ENCODE data around the gene ANAPC1.
"Not testable (repeated sequence)": the region's sequence is repeated elsewhere in the genome, so short reads cannot be mapped to it uniquely, and the experiment has no call there.

Gene ANAPC1

GRCh38 chr2:111790633-111791032, 93.4 kb downstream of the ANAPC1 start:
- DNase-seq (ENCODE audit: low read depth, low spot score), result not testable (repeated sequence)

DNA sequence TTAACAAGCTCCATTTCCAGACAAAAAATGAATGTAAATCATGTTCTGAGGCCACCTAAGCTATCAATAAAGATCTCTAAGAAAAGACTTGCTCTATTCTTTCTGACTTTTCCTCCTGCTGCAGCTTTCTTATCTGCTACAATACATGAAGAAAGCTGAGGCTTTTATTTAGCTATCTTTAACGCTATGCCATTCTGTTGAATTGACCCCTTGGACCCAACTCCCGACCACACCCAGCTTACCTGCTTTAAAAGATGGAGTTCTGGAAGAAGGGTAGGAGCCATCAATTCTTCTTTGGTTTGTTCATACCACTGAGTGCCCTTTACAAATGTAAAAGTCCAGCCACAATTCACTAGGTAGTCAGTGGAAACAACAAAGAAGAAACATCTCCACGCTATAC, 99.9 kb downstream of the ANAPC1 start:
- DNase-seq (ENCODE audit: low read depth, low spot score), result not testable (repeated sequence)

- not testable (repeated sequence) for DNase-seq (ENCODE audit: low read depth, low spot score)
These were observed 101.8 kb downstream of the ANAPC1 start for GRCh38 chr2:111782195-111782594.

- DNase-seq (ENCODE audit: low read depth, low spot score), result not testable (repeated sequence)
These were observed 102.4 kb downstream of the ANAPC1 start for GRCh38 chr2:111781443-111782094.

DNA sequence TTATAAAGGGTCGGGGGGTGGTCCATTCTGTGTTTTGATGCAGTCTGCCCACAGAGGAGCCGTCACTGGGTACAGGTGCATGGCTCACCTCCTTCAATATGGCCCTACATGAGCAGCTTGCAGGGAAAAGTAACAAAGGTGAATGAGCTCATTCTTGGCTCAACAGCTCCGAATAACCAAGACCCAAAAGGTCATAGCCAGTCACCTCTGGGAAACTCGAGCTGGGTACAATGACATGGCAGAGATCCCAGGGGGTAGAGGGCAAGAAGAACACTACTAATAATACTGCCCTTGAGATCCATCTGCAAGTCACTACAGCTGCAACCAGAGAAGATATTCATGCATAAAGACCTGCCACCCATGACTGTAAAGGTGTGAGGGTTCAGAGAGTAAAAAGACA, 106.8 kb downstream of the ANAPC1 start:
- not testable (repeated sequence) for DNase-seq (ENCODE audit: low read depth, low spot score)

DNA sequence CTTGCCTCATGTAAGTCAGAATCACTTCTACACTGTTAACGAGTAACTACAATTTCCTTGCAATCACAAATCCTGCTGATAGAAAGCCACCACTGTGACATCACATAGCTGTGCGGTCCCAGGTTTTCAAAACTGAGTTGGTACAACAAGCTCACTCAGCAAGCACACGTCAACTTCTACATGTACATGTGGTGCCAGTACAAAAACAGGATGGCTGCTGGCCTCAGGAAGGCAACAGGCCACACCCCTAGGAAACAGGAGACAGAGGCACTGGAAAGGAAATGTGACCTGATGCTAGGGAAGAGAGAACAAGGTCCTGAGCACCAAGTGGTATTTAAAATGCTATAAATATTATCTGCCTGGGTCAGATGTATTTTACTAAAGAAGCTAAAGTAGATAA, 107.7 kb downstream of the ANAPC1 start:
- not testable (repeated sequence) for DNase-seq (ENCODE audit: low read depth, low spot score)

GRCh38 chr2:111772180-111772579, 111.8 kb downstream of the ANAPC1 start:
- not testable (repeated sequence) for DNase-seq (ENCODE audit: low read depth, low spot score)

DNA sequence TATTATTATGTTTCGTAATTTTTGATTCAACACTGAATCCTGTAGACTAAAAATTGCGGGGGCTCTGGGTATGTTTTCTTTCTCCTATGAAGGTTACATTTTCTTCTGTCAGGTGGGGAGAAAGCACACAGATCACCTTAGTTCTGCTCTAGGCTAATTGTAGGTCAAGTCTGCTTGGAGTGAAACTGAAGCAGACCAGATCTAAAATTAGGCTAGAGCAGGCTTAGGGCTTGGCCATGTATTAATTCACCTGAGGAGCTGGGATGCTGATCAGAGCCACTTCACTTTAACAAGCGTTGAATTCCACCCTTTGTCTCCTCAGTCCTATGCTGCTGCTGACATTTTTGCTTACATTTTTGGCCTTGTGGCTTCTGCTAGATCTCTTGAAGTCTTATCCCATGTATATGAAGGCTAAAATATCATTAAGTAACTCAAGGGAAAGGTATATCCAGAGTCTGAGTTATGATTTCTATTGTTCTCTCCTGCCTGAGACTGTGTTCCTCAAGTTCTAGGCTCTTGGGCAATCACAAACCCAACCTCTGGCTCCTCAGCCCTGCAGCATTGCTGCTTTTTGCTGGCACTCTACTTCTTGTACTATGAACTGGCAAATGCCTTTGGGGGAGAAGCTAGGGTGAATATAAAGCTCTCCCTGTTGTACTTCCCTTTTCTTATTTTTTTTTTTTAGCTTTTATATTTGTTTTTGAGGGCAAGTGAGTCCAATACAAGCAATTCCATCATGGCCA, 112.9 kb downstream of the ANAPC1 start:
- not testable (repeated sequence) for DNase-seq (ENCODE audit: low read depth, low spot score)

- DNase-seq (ENCODE audit: low read depth, low spot score), result not testable (repeated sequence)
These were observed 115.5 kb downstream of the ANAPC1 start for GRCh38 chr2:111768266-111769190.

DNA sequence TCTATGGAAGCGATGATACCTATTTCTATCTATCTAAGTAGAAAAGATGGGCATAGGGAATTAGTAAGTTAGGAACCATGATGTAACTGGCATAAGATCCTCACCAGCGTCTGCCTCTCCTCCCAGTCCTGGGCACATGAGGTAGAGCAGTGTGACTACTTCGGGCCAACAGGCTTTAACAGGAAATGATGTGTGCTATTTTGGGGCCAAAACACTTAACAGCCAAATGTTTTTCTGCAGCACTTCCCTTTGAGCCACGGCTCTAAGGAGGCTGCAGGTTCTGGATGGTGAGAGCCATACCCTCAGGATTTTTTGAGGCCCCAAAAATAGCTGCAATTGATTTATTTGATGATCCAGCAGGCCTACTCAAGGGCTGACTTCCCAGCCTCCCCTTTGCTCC, 116.9 kb downstream of the ANAPC1 start:
- DNase-seq (ENCODE audit: low read depth, low spot score), result not testable (repeated sequence)

- DNase-seq (ENCODE audit: low read depth, low spot score), result not testable (repeated sequence)
These were observed 117.7 kb downstream of the ANAPC1 start for GRCh38 chr2:111766295-111766694.

- DNase-seq (ENCODE audit: low read depth, low spot score), result not testable (repeated sequence)
These were observed 119.8 kb downstream of the ANAPC1 start for GRCh38 chr2:111764151-111764550.

GRCh38 chr2:111760697-111761284, 123.2 kb downstream of the ANAPC1 start:
- DNase-seq (ENCODE audit: low read depth, low spot score), result not testable (repeated sequence)

DNA sequence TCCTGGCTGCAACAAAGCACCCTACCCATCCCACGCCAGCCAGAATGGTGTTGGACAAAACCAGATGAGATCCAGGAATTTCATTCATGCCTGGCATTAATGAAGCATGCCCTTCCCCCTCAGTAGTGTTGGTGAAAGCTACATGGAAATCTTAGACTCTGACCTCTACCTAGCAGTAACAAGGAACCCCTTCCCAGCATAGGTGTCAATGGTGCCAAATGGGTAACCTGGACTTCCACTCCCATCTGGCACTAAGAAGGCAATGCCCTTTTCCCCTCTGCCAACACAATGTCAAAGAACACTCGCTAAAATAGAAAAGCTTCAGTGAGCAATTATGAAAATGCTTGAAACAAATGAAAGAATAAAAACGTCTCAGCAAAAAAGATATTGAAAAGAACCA, 131.5 kb downstream of the ANAPC1 start:
- not testable (repeated sequence) for DNase-seq (ENCODE audit: low read depth, low spot score)

DNA sequence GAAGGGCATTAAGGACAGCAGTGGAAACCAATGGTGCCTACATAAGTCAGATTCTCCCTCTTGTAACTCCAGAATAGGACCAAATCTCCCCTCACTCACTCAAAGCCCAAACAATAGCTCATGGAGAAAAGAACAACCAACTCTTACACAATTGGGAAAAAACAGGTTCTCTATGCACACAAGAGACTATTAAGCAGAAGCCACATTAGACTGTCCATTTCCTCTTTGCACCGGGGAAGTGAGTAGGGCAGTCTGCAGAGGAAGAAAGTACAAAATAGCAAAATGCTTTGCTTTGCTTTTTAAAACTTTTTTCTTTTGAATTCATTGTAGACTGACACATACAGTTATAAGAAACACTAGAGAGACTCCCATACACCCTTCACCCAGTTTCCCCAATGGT, 133.4 kb downstream of the ANAPC1 start:
- DNase-seq (ENCODE audit: low read depth, low spot score), result not testable (repeated sequence)

DNA sequence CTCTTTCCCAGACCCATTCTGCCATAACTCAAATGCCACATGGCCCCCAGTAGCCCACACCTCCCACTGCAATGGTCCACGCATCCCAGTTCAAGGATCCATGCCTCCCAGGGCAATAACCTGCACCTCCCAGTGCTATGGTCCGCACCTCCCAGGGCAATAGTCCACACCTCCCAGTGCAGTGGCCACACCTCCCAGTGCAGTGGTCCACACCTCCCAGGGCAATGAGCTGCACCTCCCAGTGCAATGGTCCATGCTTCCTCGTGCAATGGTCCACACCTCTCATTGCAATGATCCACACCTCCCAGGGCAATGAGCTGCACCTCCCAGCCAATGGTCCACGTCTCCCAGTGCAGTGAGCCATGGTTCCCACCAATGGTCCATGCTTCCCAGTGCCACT, 135.6 kb downstream of the ANAPC1 start:
- DNase-seq (ENCODE audit: low read depth, low spot score), result not testable (repeated sequence)

DNA sequence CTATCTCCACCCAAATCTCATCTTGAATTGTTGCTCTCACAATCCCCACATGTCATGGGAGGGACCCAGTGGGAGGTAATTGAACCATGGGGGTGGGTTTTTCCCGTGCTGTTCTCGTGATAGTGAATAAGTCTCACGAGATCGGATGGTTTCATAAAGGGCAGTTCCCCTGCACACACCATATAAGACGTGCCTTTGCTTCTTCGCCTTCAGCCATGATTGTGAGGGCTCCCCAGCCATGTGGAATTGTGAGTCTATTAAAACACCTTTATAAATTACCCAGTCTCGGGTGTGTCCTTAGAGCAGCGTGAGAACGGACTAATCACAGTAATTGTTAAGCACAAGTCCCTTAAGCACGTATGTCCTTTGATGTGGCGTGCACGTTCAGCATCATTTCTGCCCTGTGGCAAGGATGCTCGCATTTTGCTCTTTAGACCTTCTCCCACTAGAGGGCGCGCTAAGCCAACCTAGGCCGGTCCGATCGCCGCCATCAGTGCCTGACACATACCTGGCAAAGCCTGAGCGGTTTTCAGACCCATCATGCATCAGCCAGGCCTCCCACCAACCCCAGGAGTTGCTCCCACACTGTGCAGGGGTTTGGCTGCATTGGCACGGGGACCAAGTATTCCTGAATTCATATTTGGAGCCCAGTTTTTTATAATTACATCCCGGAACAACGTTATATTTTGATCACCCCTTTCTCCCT, 136.4 kb downstream of the ANAPC1 start:
- DNase-seq (ENCODE audit: low read depth, low spot score), result not testable (repeated sequence)

DNA sequence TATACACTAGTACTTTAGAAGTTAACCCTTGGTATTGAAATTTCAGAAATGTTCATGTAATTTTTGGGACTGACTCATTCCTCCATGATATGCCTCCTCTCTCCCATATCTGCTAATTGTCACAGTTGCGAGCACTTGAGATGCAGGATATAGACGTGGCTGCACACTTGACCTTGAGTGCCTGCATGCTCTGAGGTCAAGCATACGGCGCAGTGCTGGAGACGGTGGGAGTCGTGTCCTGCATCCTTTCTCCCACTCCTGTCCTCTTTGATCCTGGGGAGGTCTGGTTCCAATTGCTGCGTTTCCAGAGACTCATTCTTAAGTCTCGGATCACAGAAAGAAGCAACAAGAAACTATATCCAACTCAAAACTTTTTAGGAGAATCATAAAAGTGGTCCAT, 139.2 kb downstream of the ANAPC1 start:
- DNase-seq (ENCODE audit: low read depth, low spot score), result not testable (repeated sequence)

DNA sequence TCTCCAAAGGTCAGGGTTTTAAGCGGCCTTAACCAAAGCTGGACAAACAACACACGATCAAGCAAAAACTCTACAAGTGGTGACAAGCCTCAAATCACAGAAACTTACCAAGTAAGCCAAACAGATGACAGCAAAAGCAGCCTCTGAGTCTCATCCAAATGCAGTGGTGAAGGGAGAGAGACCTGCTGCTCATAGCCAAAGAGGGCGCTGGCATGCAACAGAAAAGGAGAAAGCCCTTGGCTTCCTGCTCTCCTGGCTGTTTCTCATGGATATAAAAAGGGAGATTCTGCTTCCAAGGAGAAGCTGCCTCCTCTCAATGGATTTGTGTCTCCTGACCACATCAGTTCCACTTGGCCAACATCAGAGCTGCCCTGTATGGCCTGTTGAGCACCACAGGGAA, 142.5 kb downstream of the ANAPC1 start:
- not testable (repeated sequence) for DNase-seq (ENCODE audit: low read depth, low spot score)

GRCh38 chr2:111735838-111736721, 147.9 kb downstream of the ANAPC1 start:
- DNase-seq (ENCODE audit: low read depth, low spot score), result not testable (repeated sequence)
